ENCODE measurements around the gene CCDC51. TPM values are rescaled to one million over a fixed set of nuclear protein-coding genes. Genes with fewer than 3 reads are reported as not detected.
"Not testable (repeated sequence)": the region's sequence is repeated elsewhere in the genome, so short reads cannot be mapped to it uniquely, and the experiment has no call there.

The CCDC51 gene
- polyA plus RNA-seq, 2 donors, result 7.0 to 15.5 TPM

DNA sequence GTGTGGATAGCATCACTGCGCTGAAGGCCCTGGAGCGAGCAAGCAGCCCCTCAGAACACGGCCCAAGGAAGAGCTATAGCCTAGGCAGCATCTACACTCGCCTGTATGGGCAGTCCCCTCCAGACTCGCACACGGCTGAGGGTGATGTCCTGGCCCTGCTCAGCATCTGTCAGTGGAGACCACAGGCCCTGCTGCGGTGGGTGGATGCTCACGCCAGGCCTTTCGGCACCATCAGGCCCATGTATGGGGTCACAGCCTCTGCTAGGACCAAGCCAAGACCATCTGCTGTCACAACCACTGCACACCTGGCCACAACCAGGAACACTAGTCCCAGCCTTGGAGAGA is 27.2 kb upstream of the CCDC51 start:
- H3K4me3 ChIP-seq (ENCODE audit: low read depth in 1 of 2, low read length in 2 of 2), result peak overlapping the region; percentile 46 to 53
- no peaks in the 10 kb centered on the region for H3K27me3 ChIP-seq (ENCODE audit: control insufficient read depth in 1 of 2, insufficient read depth in 2 of 2, low read length in 2 of 2)
- 42 to 57% methylated on average over 8 to 9 of the region's 9 CpGs for WGBS, 2 donors
- H3K4me1 ChIP-seq (ENCODE audit: control insufficient read depth in 2 of 2, insufficient read depth in 2 of 2, low read length in 1 of 2), result peaks cover 24 to 44% of the 10 kb centered on the region in 2 donors
- H3K36me3 ChIP-seq (ENCODE audit: control insufficient read depth in 2 of 2, insufficient read depth in 2 of 2, low read length in 1 of 2), result peaks cover 13 to 28% of the 10 kb centered on the region in 2 donors
- no peaks in the 10 kb centered on the region for H3K9me3 ChIP-seq (ENCODE audit: control insufficient read depth in 2 of 2, insufficient read depth in 1 of 2, low read depth in 1 of 2, low read length in 1 of 2)
- peak overlapping the region; percentile 99 to 100 for H3K27ac ChIP-seq (ENCODE audit: low read depth in 2 of 2, low read length in 1 of 2)

DNA sequence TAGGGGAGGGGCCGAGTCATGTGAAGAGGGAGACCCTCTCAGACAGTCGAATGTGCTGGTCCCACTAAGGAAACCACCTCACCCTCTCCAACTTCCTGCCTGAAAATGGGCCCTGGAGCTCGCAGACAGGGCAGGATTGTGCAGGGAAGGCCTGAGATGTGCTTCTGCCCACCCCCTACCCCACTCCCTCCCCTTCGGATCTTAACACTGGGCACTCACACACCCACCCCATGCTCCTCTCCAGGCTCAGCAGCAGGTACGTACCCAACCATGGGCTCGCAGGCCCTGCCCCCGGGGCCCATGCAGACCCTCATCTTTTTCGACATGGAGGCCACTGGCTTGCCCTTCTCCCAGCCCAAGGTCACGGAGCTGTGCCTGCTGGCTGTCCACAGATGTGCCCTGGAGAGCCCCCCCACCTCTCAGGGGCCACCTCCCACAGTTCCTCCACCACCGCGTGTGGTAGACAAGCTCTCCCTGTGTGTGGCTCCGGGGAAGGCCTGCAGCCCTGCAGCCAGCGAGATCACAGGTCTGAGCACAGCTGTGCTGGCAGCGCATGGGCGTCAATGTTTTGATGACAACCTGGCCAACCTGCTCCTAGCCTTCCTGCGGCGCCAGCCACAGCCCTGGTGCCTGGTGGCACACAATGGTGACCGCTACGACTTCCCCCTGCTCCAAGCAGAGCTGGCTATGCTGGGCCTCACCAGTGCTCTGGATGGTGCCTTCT is 26.6 kb upstream of the CCDC51 start:
- Histone ChIP-seq H3K36me3 (ENCODE audit: control insufficient read depth in 2 of 2, insufficient read depth in 2 of 2, low read length in 1 of 2) (peaks cover 13 to 28% of the 10 kb centered on the region in 2 donors), H3K4me3 (ENCODE audit: low read depth in 1 of 2, low read length in 2 of 2) (peak overlapping the region; percentile 46 to 53), H3K27me3 (ENCODE audit: control insufficient read depth in 1 of 2, insufficient read depth in 2 of 2, low read length in 2 of 2) (no peaks in the 10 kb centered on the region), H3K9me3 (ENCODE audit: control insufficient read depth in 2 of 2, insufficient read depth in 1 of 2, low read depth in 1 of 2, low read length in 1 of 2) (no peaks in the 10 kb centered on the region), H3K27ac (ENCODE audit: low read depth in 2 of 2, low read length in 1 of 2) (peak overlapping the region; percentile 99 to 100), H3K4me1 (ENCODE audit: control insufficient read depth in 2 of 2, insufficient read depth in 2 of 2, low read length in 1 of 2) (peaks cover 24 to 44% of the 10 kb centered on the region in 2 donors)
- 9% methylated on average over 19 of the region's 19 CpGs for WGBS, 2 donors

DNA sequence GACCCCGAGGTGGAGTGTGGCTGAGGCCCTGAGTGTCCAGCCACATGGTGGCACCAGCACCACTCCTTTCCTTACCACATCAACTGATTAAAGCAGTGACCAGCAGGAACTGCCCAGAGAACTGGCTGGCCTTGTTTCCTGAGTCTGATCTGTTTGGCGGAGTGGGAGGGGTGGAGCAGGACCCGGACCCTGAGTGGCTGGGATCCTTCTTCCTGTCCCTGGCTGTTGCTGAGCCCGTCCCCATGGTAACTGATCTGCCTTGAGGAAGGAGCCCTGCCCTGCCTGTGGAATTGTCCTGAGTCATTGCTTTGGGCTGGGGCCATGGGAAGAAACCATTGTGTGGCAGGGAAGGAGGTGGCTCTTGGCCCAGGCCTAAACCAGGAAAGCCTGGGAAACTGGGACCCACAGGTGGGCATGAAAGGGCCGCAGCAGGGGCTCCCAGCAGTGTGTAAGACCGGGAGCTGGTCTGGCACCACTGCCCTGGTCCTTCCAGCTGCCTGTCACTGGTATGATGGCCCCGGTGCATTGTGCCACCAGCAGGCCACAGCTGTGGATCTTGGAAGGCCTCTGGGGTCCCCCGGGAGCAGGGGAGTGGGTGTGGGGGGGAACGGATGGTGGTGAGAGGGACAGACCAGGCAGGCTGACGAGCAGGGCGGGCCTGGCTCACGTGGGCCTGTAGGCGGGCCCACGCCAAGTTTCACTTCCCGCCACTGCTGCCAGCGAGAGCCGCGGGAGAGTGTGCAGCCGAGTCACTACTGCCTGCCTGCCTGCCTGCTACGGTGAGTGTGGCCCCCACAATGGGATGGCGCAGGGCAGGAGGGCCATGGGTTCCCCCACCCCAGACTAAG is 25.8 kb upstream of the CCDC51 start:
- H3K4me3 ChIP-seq (ENCODE audit: low read depth in 1 of 2, low read length in 2 of 2), result peak overlapping the region; percentile 46 to 53
- peak overlapping the region; percentile 99 to 100 for H3K27ac ChIP-seq (ENCODE audit: low read depth in 2 of 2, low read length in 1 of 2)
- H3K9me3 ChIP-seq (ENCODE audit: control insufficient read depth in 2 of 2, insufficient read depth in 1 of 2, low read depth in 1 of 2, low read length in 1 of 2), result no peaks in the 10 kb centered on the region
- H3K27me3 ChIP-seq (ENCODE audit: control insufficient read depth in 1 of 2, insufficient read depth in 2 of 2, low read length in 2 of 2), result no peaks in the 10 kb centered on the region
- peaks cover 13 to 31% of the 10 kb centered on the region in 2 donors for H3K36me3 ChIP-seq (ENCODE audit: control insufficient read depth in 2 of 2, insufficient read depth in 2 of 2, low read length in 1 of 2)
- WGBS, 2 donors, result 2% methylated on average over 20 to 21 of the region's 21 CpGs
- peaks cover 24 to 44% of the 10 kb centered on the region in 2 donors for H3K4me1 ChIP-seq (ENCODE audit: control insufficient read depth in 2 of 2, insufficient read depth in 2 of 2, low read length in 1 of 2)

GRCh38 chr3:48465237-48465530 is 25.3 kb upstream of the CCDC51 start:
- no peaks in the 10 kb centered on the region for H3K9me3 ChIP-seq (ENCODE audit: control insufficient read depth in 2 of 2, insufficient read depth in 1 of 2, low read depth in 1 of 2, low read length in 1 of 2)
- H3K27me3 ChIP-seq (ENCODE audit: control insufficient read depth in 1 of 2, insufficient read depth in 2 of 2, low read length in 2 of 2), result no peaks in the 10 kb centered on the region
- peaks cover 21 to 41% of the 10 kb centered on the region in 2 donors for H3K4me1 ChIP-seq (ENCODE audit: control insufficient read depth in 2 of 2, insufficient read depth in 2 of 2, low read length in 1 of 2)
- peaks cover 18 to 34% of the 10 kb centered on the region in 2 donors for H3K36me3 ChIP-seq (ENCODE audit: control insufficient read depth in 2 of 2, insufficient read depth in 2 of 2, low read length in 1 of 2)
- no peak overlapping the region for H3K4me3 ChIP-seq (ENCODE audit: low read depth in 1 of 2, low read length in 2 of 2)
- 21% methylated on average over 7 of the region's 7 CpGs for WGBS, 2 donors
- peak overlapping the region; percentile 99 to 100 for H3K27ac ChIP-seq (ENCODE audit: low read depth in 2 of 2, low read length in 1 of 2)

- H3K4me3 ChIP-seq (ENCODE audit: low read depth in 1 of 2, low read length in 2 of 2), result no peak overlapping the region
- peaks cover 17 to 38% of the 10 kb centered on the region in 2 donors for H3K4me1 ChIP-seq (ENCODE audit: control insufficient read depth in 2 of 2, insufficient read depth in 2 of 2, low read length in 1 of 2)
- H3K9me3 ChIP-seq (ENCODE audit: control insufficient read depth in 2 of 2, insufficient read depth in 1 of 2, low read depth in 1 of 2, low read length in 1 of 2), result no peaks in the 10 kb centered on the region
- peaks cover 20 to 36% of the 10 kb centered on the region in 2 donors for H3K36me3 ChIP-seq (ENCODE audit: control insufficient read depth in 2 of 2, insufficient read depth in 2 of 2, low read length in 1 of 2)
- WGBS, 2 donors, result 92 to 94% methylated on average over 17 of the region's 17 CpGs
- peak overlapping the region; percentile 99 to 100 for H3K27ac ChIP-seq (ENCODE audit: low read depth in 2 of 2, low read length in 1 of 2)
- no peaks in the 10 kb centered on the region for H3K27me3 ChIP-seq (ENCODE audit: control insufficient read depth in 1 of 2, insufficient read depth in 2 of 2, low read length in 2 of 2)
Measured at GRCh38 chr3:48464713-48465221, 24.8 kb upstream of the CCDC51 start.

GRCh38 chr3:48463703-48464102 is 23.8 kb upstream of the CCDC51 start:
- Histone ChIP-seq H3K4me3 (ENCODE audit: low read depth in 1 of 2, low read length in 2 of 2) (no peak overlapping the region), H3K27ac (ENCODE audit: low read depth in 2 of 2, low read length in 1 of 2) (no peak overlapping the region), H3K4me1 (ENCODE audit: control insufficient read depth in 2 of 2, insufficient read depth in 2 of 2, low read length in 1 of 2) (peaks cover 9 to 29% of the 10 kb centered on the region in 2 donors), H3K27me3 (ENCODE audit: control insufficient read depth in 1 of 2, insufficient read depth in 2 of 2, low read length in 2 of 2) (no peaks in the 10 kb centered on the region), H3K36me3 (ENCODE audit: control insufficient read depth in 2 of 2, insufficient read depth in 2 of 2, low read length in 1 of 2) (peaks cover 23 to 30% of the 10 kb centered on the region in 2 donors), H3K9me3 (ENCODE audit: control insufficient read depth in 2 of 2, insufficient read depth in 1 of 2, low read depth in 1 of 2, low read length in 1 of 2) (no peaks in the 10 kb centered on the region)
- 73 to 80% methylated on average over 9 of the region's 9 CpGs for WGBS, 2 donors

- Histone ChIP-seq H3K4me1 (ENCODE audit: control insufficient read depth in 2 of 2, insufficient read depth in 2 of 2, low read length in 1 of 2) (peaks cover 0 to 14% of the 10 kb centered on the region in 2 donors), H3K36me3 (ENCODE audit: control insufficient read depth in 2 of 2, insufficient read depth in 2 of 2, low read length in 1 of 2) (peaks cover 16 to 23% of the 10 kb centered on the region in 2 donors)
- H3K27ac ChIP-seq (ENCODE audit: low read depth in 2 of 2, low read length in 1 of 2); H3K4me3 ChIP-seq (ENCODE audit: low read depth in 1 of 2, low read length in 2 of 2); H3K9me3 ChIP-seq (ENCODE audit: control insufficient read depth in 2 of 2, insufficient read depth in 1 of 2, low read depth in 1 of 2, low read length in 1 of 2); H3K27me3 ChIP-seq (ENCODE audit: control insufficient read depth in 1 of 2, insufficient read depth in 2 of 2, low read length in 2 of 2): not testable (repeated sequence)
- WGBS, 2 donors, result 83 to 84% methylated on average over 7 of the region's 7 CpGs
Measured at GRCh38 chr3:48461767-48462166, 21.8 kb upstream of the CCDC51 start.

DNA sequence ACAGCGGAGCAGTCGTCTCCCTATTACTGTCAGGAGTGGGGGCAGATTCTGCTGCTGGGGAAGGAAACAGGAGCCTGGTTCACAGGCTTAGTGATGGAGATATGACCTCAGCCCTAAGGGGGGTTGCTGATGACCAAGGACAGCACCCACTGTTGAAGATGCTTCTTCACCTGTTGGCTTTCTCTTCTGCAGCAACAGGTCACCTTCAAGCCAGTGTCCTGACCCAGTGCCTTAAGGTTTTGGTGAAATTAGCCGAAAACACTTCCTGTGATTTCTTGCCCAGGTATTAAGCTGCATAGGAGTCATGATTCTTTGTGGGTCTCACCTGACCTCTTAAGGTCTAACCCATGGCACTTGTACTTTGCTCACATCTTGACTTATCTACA is 20.6 kb upstream of the CCDC51 start:
- Histone ChIP-seq H3K27me3 (ENCODE audit: control insufficient read depth in 1 of 2, insufficient read depth in 2 of 2, low read length in 2 of 2) (no peaks in the 10 kb centered on the region), H3K4me1 (ENCODE audit: control insufficient read depth in 2 of 2, insufficient read depth in 2 of 2, low read length in 1 of 2) (peaks cover 0 to 10% of the 10 kb centered on the region in 2 donors), H3K4me3 (ENCODE audit: low read depth in 1 of 2, low read length in 2 of 2) (no peak overlapping the region), H3K27ac (ENCODE audit: low read depth in 2 of 2, low read length in 1 of 2) (no peak overlapping the region), H3K9me3 (ENCODE audit: control insufficient read depth in 2 of 2, insufficient read depth in 1 of 2, low read depth in 1 of 2, low read length in 1 of 2) (no peaks in the 10 kb centered on the region), H3K36me3 (ENCODE audit: control insufficient read depth in 2 of 2, insufficient read depth in 2 of 2, low read length in 1 of 2) (peaks cover 16 to 23% of the 10 kb centered on the region in 2 donors)
- 72 to 83% methylated on average over 3 of the region's 3 CpGs for WGBS, 2 donors

DNA sequence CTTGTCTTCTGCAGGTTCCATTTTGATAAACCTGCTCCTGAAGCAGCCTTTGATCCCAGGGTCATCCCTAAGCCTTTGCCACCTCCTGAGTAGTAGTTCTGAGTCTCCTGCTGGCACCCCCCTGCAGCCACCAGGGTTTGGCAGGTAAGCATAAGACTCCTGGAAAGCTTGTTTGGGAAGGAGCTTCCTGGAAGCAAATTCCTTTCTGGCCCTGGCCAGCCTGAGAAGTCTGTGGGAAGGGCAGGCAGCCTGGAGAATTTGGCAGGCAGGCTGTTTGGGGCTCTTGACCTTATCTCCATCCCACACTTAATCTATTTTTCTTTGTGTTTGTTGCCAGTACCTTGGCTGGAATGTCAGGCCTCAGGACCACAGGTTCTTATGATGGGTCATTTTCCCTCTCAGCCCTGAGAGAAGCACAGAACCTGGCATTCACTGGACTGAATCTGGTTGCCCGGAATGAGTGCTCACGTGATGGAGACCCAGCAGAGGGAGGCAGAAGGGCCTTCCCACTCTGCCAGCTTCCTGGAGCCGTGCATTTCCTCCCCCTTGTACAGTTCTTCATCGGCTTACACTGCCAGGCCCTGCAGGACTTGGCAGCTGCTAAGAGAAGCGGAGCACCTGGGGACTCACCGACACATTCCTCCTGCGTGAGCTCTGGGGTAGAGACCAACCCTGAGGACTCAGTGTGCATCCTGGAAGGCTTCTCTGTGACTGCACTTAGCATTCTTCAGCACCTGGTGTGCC is 20.0 kb upstream of the CCDC51 start:
- 56 to 67% methylated on average over 7 of the region's 7 CpGs for WGBS, 2 donors

More for the DNA sequence above, 20.0 kb upstream of the CCDC51 start:
- H3K9me3 ChIP-seq (ENCODE audit: control insufficient read depth in 2 of 2, insufficient read depth in 1 of 2, low read depth in 1 of 2, low read length in 1 of 2), result no peaks in the 10 kb centered on the region
- peaks cover 17 to 23% of the 10 kb centered on the region in 2 donors for H3K36me3 ChIP-seq (ENCODE audit: control insufficient read depth in 2 of 2, insufficient read depth in 2 of 2, low read length in 1 of 2)
- H3K27me3 ChIP-seq (ENCODE audit: control insufficient read depth in 1 of 2, insufficient read depth in 2 of 2, low read length in 2 of 2), result no peaks in the 10 kb centered on the region
- H3K4me1 ChIP-seq (ENCODE audit: control insufficient read depth in 2 of 2, insufficient read depth in 2 of 2, low read length in 1 of 2), result peaks cover 0 to 4% of the 10 kb centered on the region in 2 donors
- H3K4me3 ChIP-seq (ENCODE audit: low read depth in 1 of 2, low read length in 2 of 2), result no peak overlapping the region
- no peak overlapping the region for H3K27ac ChIP-seq (ENCODE audit: low read depth in 2 of 2, low read length in 1 of 2)

All from esophagus (tissue), 2 donors.